GM21717 (cell line): ENCODE data around the gene CRTC3.

Source experiments
- ATAC-seq: cut with Tn5 transposase; IDR thresholded peaks from one replicate; pipeline ENCODE4 v1.9.1; 2021; ENCODE audit warnings: mild to moderate bottlenecking, moderate library complexity; ENCODE audit not compliant: unreplicated experiment

The CRTC3 gene

DNA sequence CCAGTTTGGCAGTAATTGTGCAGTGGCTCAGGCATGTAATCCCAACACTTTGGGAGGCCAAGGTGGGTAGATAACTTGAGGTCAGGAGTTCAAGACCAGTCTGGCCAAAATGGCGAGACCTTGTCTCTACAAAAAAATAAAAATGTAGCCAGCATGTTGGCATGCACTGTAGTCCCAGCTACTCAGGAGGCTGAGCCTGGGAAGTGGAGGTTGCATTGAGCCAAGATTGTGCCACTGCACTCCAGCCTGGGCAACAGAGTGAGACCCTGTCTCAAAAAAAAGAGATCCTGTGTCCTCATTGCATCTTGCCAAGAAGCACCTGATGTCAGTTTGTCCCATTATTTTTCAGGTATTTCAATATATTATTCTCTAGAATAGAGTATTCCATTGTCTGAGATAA, 61.8 kb downstream of the CRTC3 start:
- no peak for ATAC-seq

DNA sequence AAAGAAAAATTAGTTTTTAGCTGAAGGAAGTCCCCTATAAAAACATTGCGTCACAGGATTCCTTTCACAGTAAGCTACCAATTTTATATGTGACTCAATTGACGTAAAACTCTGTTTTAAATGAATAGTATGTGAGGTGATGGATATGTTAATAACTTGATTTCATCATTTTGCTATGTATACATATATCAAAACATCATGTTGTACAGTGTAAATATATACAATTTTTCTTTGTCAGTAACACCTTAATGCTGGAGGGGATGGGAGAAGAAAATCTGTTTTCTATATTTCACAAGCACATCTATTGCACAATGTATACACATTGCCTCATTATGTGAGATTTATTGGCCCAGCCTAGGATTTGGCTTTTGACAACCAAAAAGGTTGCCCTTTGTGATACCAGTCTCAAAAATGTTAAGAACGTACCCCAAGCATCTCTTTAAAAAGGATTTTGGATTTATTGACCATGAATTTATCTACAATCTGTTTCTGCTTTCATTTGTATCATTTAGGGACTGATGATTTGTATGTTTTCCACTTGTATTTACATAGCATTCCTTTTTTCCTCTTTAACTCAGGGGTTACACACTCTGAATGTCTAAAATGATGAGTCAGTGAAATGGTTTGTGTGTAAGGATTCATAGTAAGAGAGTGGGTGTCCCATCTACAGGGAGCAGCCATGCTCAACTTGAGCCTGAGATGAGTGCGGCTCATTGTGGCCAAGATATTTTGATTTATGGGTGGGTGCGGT, 62.6 kb downstream of the CRTC3 start:
- ATAC-seq, result no peak

DNA sequence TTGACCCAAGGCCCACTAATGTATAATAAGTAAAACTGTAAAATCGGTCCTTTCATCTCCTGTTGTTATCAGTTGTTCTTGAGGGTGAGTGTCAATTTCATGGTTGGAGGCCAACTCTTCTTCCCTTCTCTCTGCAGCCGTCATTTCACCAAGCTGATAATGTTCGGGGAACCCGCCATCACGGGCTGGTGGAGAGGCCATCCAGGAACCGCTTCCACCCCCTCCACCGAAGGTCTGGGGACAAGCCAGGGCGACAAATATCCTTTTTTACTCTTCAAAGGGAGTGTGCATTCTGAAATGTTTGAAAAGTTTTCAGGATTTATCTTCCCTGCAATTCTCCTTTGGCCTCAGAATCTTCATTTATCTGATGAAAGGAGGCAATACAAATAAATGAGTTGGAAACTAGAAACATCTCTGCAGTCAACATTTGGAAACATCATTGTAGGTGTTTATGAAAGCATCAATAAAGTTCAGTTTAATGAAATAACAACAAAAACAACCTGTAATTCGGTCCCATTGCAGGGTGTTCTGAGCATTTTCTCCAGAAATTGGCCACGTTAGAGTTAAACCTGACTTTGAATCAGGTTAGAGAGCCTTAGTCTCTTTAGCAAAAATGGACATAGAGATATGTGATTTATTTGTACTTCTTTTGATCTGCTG, 63.9 kb downstream of the CRTC3 start:
- ATAC-seq, result no peak

GRCh38 chr15:90594301-90594738, 64.6 kb downstream of the CRTC3 start:
- ATAC-seq, result peak; percentile 55

DNA sequence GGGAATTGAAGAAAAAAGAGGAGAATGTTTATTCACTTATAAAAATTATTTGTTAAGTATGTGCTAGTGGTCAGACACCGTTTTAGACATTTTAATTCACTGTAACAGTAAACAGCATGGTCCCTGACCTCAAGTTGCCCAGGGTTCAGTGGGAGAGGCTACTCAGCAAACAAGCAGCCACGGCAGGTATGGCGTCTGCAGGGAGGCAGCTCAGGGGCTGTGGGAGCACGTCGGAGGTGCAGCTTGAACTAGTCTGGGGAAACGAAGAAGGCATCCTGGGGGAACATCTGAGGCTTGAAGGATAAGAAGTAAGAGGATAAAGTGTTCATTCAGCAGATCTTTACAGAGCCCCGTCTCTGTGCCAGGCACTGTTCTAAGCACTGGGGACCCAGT, 66.0 kb downstream of the CRTC3 start:
- no peak for ATAC-seq

DNA sequence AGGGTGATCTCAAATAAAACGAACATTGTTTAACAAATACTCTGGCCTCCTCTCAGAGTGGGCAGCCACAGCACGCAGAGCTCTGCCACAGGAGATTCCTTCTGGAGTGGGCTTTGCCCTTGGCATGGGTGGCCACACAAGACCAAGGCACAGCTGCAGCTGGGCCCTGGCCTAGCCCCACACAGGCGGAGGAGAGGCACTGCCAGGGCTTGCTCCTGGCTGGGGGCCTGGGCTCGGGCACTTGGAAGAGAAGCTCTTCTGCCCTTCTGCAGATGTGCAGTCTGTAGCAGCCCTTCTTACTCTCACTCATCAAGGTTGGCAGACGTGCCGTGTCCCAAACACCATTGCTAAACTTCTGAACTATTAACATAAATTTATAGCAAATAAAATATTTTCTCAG, 67.2 kb downstream of the CRTC3 start:
- ATAC-seq, result no peak

- ATAC-seq, result no peak
Observed at GRCh38 chr15:90597577-90597976, 67.9 kb downstream of the CRTC3 start.

- ATAC-seq, result no peak
Observed at GRCh38 chr15:90598031-90598577, 68.4 kb downstream of the CRTC3 start.

- no peak for ATAC-seq
Observed at GRCh38 chr15:90598679-90599078, 69.0 kb downstream of the CRTC3 start.

DNA sequence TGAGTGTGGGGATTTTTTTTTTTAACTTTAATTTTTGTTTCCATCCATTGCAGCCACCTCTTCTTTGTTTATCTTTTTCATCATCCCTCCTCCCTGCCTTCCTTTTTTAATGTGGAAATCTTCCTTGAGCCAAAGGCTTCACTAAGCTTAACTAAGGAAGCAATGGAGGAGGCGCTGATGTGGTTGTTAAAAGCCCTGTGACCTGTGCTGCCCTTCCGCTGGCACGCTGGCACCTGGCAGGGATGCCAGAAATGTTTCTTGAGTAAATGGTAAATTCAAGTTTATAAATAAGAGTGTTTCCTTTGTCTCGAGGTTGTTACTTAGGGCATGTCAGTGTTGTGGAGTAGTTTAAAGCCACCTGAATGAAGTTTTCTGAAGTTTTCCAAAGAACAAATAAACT, 69.4 kb downstream of the CRTC3 start:
- no peak for ATAC-seq

GRCh38 chr15:90599644-90600043, 69.9 kb downstream of the CRTC3 start:
- ATAC-seq, result no peak

DNA sequence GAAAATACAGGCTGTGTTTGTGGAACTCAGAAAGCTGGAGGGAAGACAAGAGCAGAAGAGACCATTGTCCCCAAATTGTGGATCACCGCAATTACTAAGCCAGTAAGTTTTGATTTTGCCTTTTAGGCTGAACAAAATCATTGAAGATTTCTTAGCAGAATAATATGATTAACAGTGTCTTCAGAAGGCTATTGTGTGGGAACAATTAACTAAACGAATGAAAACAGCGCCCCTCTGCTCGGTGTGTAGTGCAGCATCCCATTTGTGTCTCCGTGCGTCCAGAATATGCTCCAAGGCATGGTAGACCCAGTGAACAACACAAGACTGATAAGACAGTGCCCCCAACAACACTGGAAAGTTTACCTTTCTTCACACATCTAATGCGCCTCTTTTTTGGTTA, 71.2 kb downstream of the CRTC3 start:
- no peak for ATAC-seq

DNA sequence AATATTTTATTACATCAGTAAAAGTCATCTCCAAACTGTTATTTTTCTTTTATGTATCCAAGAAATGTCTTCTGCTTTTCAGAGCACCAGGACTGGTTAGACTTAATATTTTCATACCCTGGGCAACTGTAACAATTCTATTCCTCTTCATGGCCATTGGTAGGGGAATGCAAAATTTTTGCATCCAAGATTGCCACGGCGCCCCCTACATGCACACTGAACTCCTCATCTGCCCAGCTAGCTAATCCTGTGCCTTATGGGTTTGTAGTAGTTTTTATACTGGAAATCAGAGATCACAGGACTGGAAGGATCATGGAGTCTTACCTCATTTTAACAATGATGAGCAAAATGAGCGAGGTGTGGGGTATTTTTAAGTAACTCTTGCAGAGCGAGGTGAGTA, 74.2 kb downstream of the CRTC3 start:
- ATAC-seq, result no peak

DNA sequence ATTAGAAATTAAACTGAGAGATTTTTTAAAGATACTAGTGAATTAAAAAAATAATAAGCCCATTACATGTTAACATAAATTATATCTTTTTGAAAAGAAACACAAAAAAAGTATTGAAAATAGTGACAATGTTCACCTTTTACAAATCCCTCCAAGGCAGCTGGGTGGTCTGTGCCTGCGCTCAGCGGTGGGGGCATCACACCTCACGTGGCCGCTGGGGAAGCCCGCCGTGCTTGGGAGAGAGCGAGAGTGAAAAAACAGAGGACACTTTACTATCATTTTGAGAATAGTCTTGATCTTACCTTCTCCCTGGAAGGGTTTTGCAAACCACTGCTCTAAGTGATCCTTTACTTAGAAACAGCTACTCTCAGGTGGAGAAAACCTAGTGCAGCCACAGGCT, 76.9 kb downstream of the CRTC3 start:
- no peak for ATAC-seq

- ATAC-seq, result no peak
Observed at GRCh38 chr15:90607361-90607760, 77.6 kb downstream of the CRTC3 start.

GRCh38 chr15:90609242-90610180, 79.8 kb downstream of the CRTC3 start:
- no peak for ATAC-seq

DNA sequence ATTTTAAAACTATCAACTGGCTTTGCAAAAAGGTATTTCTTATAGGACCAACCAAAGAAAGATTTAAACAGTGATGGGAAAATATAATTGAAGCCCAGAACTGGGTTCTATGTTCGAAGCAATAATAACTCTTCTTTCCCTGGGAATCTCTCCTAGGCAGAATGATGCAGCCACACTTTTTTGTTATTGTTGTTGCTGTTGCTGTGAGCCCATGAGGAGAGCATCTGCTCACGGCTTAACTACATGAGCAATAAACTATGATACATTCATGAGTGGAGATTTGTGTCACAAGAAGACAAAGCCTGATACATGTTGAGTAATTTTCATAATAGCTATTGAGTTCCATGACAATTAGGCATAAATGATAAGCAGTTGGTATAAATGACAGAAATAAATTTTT, 80.5 kb downstream of the CRTC3 start:
- ATAC-seq, result no peak

- no peak for ATAC-seq
Observed at GRCh38 chr15:90611157-90611556, 81.4 kb downstream of the CRTC3 start.

- no peak for ATAC-seq
Observed at GRCh38 chr15:90617171-90617570, 87.4 kb downstream of the CRTC3 start.

DNA sequence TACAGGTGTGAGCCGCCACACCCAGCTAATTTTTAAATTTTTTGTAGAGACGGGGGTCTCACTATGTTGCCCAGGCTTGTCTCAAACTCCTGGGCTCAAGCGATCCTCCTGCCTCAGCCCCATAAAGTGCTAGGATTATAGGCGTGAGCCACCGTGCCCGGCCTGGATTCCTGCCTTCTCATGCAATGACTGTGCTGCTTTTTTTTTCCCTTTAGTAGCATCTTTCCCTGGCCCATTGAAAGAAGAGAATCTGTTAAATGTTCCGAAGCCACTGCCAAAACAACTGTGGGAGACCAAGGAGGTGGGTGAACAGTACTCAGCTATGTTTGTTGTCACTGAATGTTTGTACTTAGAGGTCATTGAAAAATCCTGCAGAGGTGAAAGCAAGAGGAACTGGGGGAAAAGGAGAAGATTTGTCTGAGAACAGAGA, 88.0 kb downstream of the CRTC3 start:
- no peak for ATAC-seq
